H9 (cell line): ENCODE data around the gene CCND2. TPM values are rescaled to one million over a fixed set of nuclear protein-coding genes. Genes with fewer than 3 reads are reported as not detected.

Source experiments
- DNase-seq: peaks from one replicate; pipeline ENCODE4 v3.0.0-alpha.2; 2017
- H2AFZ ChIP-seq: one replicate; pipeline ENCODE4 v1.6.1; 2013; ENCODE audit warnings: mild to moderate bottlenecking, low read length, control low read depth, moderate library complexity
- H2AK5ac ChIP-seq: 2 replicates; pipeline ENCODE4 v1.6.1; 2013; ENCODE audit warnings: low read length, control low read depth, mixed read lengths; ENCODE audit not compliant: insufficient read length
- H2BK120ac ChIP-seq: one replicate; pipeline ENCODE4 v1.6.1; 2013; ENCODE audit warnings: low read depth, mild to moderate bottlenecking, low read length, control low read depth, inconsistent platforms; ENCODE audit not compliant: poor library complexity, severe bottlenecking
- H2BK12ac ChIP-seq: 2 replicates; pipeline ENCODE4 v1.6.1; 2013; ENCODE audit warnings: low read length, control low read depth, mixed read lengths, low read depth; ENCODE audit not compliant: insufficient read length
- H2BK15ac ChIP-seq: 2 replicates; pipeline ENCODE4 v1.6.1; 2013; ENCODE audit warnings: low read depth, low read length, control low read depth
- H2BK20ac ChIP-seq: one replicate; pipeline ENCODE4 v1.6.1; 2013; ENCODE audit warnings: low read depth, mild to moderate bottlenecking, low read length, control low read depth, inconsistent platforms; ENCODE audit not compliant: poor library complexity, severe bottlenecking
- H2BK5ac ChIP-seq: 2 replicates; pipeline ENCODE4 v1.6.1; 2013; ENCODE audit warnings: low read length, control low read depth, mixed read lengths; ENCODE audit not compliant: insufficient read length
- H3K14ac ChIP-seq: 2 replicates; pipeline ENCODE4 v1.6.1; 2013; ENCODE audit warnings: low read length, control low read depth; ENCODE audit not compliant: insufficient read depth
- H3K18ac ChIP-seq: 2 replicates; pipeline ENCODE4 v1.6.1; 2013; ENCODE audit warnings: low read depth, mild to moderate bottlenecking, mixed read lengths, low read length, control low read depth; ENCODE audit not compliant: insufficient read length
- H3K23ac ChIP-seq: 2 replicates; pipeline ENCODE4 v1.6.1; 2013; ENCODE audit warnings: low read length, control low read depth, mixed read lengths, low read depth; ENCODE audit not compliant: insufficient read length
- H3K23me2 ChIP-seq: 2 replicates; pipeline ENCODE4 v1.6.1; 2013; ENCODE audit warnings: low read depth, mild to moderate bottlenecking, mixed read lengths, low read length, control low read depth; ENCODE audit not compliant: insufficient read length, poor library complexity, severe bottlenecking
- H3K27ac ChIP-seq: 2 replicates; pipeline ENCODE4 v1.5.1; 2013; ENCODE audit warnings: low read length, control low read depth, mixed read lengths, low read depth; ENCODE audit not compliant: insufficient read length
- H3K27me3 ChIP-seq: 2 replicates; pipeline ENCODE4 v1.6.1; 2013; ENCODE audit warnings: low read length, control low read depth, inconsistent platforms; ENCODE audit not compliant: insufficient read depth
- H3K4ac ChIP-seq: 2 replicates; pipeline ENCODE4 v1.6.1; 2013; ENCODE audit warnings: low read depth, mild to moderate bottlenecking, control low read depth, inconsistent platforms, low read length, moderate library complexity
- H3K4me1 ChIP-seq: 2 replicates; pipeline ENCODE4 v1.6.1; 2013; ENCODE audit warnings: low read length, control low read depth, inconsistent platforms; ENCODE audit not compliant: insufficient read depth
- H3K4me2 ChIP-seq: 2 replicates; pipeline ENCODE4 v1.6.1; 2013; ENCODE audit warnings: low read length, control low read depth, mixed read lengths; ENCODE audit not compliant: insufficient read length, insufficient read depth
- H3K56ac ChIP-seq: 2 replicates; pipeline ENCODE4 v1.6.1; 2013; ENCODE audit warnings: low read depth, mild to moderate bottlenecking, mixed read lengths, low read length, control low read depth; ENCODE audit not compliant: insufficient read length
- H3K79me1 ChIP-seq: 2 replicates; pipeline ENCODE4 v1.6.1; 2013; ENCODE audit warnings: low read depth, mild to moderate bottlenecking, moderate library complexity, low read length, control low read depth, inconsistent platforms; ENCODE audit not compliant: insufficient read depth, poor library complexity, severe bottlenecking
- H3K79me2 ChIP-seq: 2 replicates; pipeline ENCODE4 v1.6.1; 2013; ENCODE audit warnings: low read length, control low read depth, inconsistent platforms; ENCODE audit not compliant: insufficient read depth
- H3K9ac ChIP-seq: 2 replicates; pipeline ENCODE4 v1.6.1; 2013; ENCODE audit warnings: low read length, control low read depth, mixed read lengths; ENCODE audit not compliant: insufficient read length; ENCODE audit errors: extremely low read depth
- H3K9me3 ChIP-seq: one replicate; pipeline ENCODE4 v1.6.1; 2013; ENCODE audit warnings: low read depth, low read length, inconsistent platforms; ENCODE audit not compliant: control insufficient read depth
- H3T11ph ChIP-seq: one replicate; pipeline ENCODE4 v1.6.1; 2013; ENCODE audit warnings: mild to moderate bottlenecking, low read length, control low read depth, inconsistent platforms
- H4K20me1 ChIP-seq: one replicate; pipeline ENCODE4 v1.6.1; 2013; ENCODE audit not compliant: control insufficient read depth, insufficient read length, insufficient read depth
- H4K5ac ChIP-seq: 2 replicates; pipeline ENCODE4 v1.6.1; 2013; ENCODE audit warnings: low read depth, mild to moderate bottlenecking, mixed read lengths, low read length, control low read depth; ENCODE audit not compliant: insufficient read length
- H4K8ac ChIP-seq: replicated peaks from 2 replicates; pipeline ENCODE4 v1.6.1; 2013; ENCODE audit warnings: low read length, control low read depth, mixed read lengths, low read depth; ENCODE audit not compliant: insufficient read length
- H4K91ac ChIP-seq: 2 replicates; pipeline ENCODE4 v1.6.1; 2013; ENCODE audit warnings: low read depth, mild to moderate bottlenecking, moderate library complexity, mixed read lengths, low read length, control low read depth; ENCODE audit not compliant: insufficient read length
- H3K27ac Mint-ChIP-seq, 3 experiments: 2 replicates in 2 of 3; 3 replicates in 1 of 3; pipeline ENCODE4 v1.8.0; 2020 to 2021; ENCODE audit warnings: mixed read lengths in 3 of 3, mild to moderate bottlenecking in 1 of 3, moderate library complexity in 1 of 3
- H3K27me3 Mint-ChIP-seq: 2 replicates; pipeline ENCODE4 v1.8.0; 2021; ENCODE audit warnings: low read depth, mild to moderate bottlenecking, moderate library complexity, mixed read lengths
- H3K36me3 Mint-ChIP-seq, 3 experiments: 2 replicates in 2 of 3; 3 replicates in 1 of 3; pipeline ENCODE4 v1.8.0; 2020 to 2021; ENCODE audit warnings: low read depth in 3 of 3, mixed read lengths in 3 of 3; ENCODE audit not compliant: insufficient read depth in 1 of 3
- H3K4me1 Mint-ChIP-seq, 2 experiments: 2 replicates each; pipeline ENCODE4 v1.8.0; 2020; ENCODE audit warnings: mixed read lengths in 2 of 2
- H3K4me3 Mint-ChIP-seq, 2 experiments: 2 replicates in 1 of 2; 3 replicates in 1 of 2; pipeline ENCODE4 v1.8.0; 2020 to 2021; ENCODE audit warnings: mild to moderate bottlenecking in 2 of 2, mixed read lengths in 2 of 2, moderate library complexity in 1 of 2
- H3K9me3 Mint-ChIP-seq, 2 experiments: 2 replicates in 1 of 2; 3 replicates in 1 of 2; pipeline ENCODE4 v1.8.0; 2020; ENCODE audit warnings: mild to moderate bottlenecking in 2 of 2, mixed read lengths in 2 of 2, moderate library complexity in 1 of 2
- CTCF ChIP-seq: fragments of 200-600 bp; sonication (generic); conservative IDR thresholded peaks from 3 replicates; pipeline ENCODE4 v1.8.0; 2021; ENCODE audit warnings: antibody characterized with exemption, mild to moderate bottlenecking
- WGBS: extraction: QIAGEN DNeasy Blood & Tissue Kit; methylation state at CpG from one replicate; pipeline ENCODE4 v1.1.7; 2013; ENCODE audit warnings: missing lambda C conversion rate, low lambda C conversion rate, mixed read lengths; ENCODE audit not compliant: insufficient read length; ENCODE audit errors: extremely low coverage; 5-methylcytosine and 5-hydroxymethylcytosine counted together
- total RNA-seq: library from RNA; stranded (reverse); gene quantifications from 2 replicates; pipeline ENCODE4 v1.2.1, GENCODE V29; 2021

The CCND2 gene
- total RNA-seq, 1 experiment from 2014 or later, result 104 TPM

DNA sequence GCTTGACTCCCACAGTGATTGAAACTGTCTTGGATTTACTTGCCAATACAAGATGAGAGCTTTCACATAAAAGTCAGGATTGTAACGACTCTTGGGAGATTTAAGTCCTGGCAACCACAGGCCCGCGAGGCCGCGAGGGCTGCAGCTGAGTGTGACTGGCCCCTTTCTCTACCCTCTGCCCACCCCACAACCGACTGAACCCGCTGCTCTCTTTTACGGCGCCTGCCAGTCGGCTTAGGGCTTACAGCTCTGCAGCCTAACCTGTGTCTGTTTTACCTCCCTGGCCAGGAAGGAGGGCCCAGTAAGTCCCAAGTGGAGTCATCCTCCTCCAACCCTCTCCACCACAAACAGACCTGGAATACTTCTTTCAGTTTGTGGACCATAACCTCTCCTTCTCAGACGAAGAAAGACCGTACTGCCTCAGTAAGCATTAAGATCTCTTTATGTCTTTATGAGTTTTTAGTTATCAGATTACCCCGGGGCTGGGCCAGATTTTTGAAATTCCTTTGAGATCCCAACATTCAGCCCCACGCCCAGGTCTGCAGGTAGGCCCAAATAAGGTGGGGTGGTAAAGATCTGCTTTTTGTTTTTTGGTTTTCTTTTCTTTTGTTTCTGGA, 34.9 kb downstream of the CCND2 start:
- WGBS, result no CpG with 5 or more reads among the region's 14 CpGs
- H3K14ac ChIP-seq, result no peak overlapping the region
- H2BK20ac ChIP-seq, result no peak overlapping the region
- no peaks in the 10 kb centered on the region for H4K20me1 ChIP-seq
- no peaks in the 10 kb centered on the region; the same call in 1 of the 2 replicates for H3K4me1 ChIP-seq
- H2BK5ac ChIP-seq, result no peak overlapping the region
- H2AFZ ChIP-seq, result no peak overlapping the region
- H3K4me1 Mint-ChIP-seq, result peaks cover 25 to 29% of the 10 kb centered on the region in 2 experiments
- H2BK120ac ChIP-seq, result no peak overlapping the region
- H3K56ac ChIP-seq, result no peak overlapping the region
- no peak overlapping the region for H2BK12ac ChIP-seq
- H3K4me3 Mint-ChIP-seq, result no peak overlapping the region; a peak in 1 of 5 replicates
- H3K9me3 ChIP-seq, result no peaks in the 10 kb centered on the region
- no peak overlapping the region for H3K4ac ChIP-seq
- no peaks in the 10 kb centered on the region for H3K27me3 ChIP-seq
- H3K27ac Mint-ChIP-seq, result peak overlapping the region; percentile 61 to 93 (median 68); a peak in 4 of 7 replicates
- no peak overlapping the region for H3K9ac ChIP-seq
- no peaks in the 10 kb centered on the region for H3K79me2 ChIP-seq
- TF ChIP-seq CTCF, result no peak
- no peak overlapping the region for H4K8ac ChIP-seq
- no peak overlapping the region for H3T11ph ChIP-seq
- no peak overlapping the region for H3K4me2 ChIP-seq
- no peak overlapping the region for H4K5ac ChIP-seq
- no peak overlapping the region for H2BK15ac ChIP-seq
- H3K36me3 Mint-ChIP-seq, result peaks cover 3 to 23% (median 16%) of the 10 kb centered on the region in 3 experiments; a peak in 6 of 7 replicates
- H3K9me3 Mint-ChIP-seq, result no peaks in the 10 kb centered on the region
- H2AK5ac ChIP-seq, result no peak overlapping the region
- no peak overlapping the region for H4K91ac ChIP-seq
- H3K18ac ChIP-seq, result no peak overlapping the region
- no peaks in the 10 kb centered on the region for H3K23me2 ChIP-seq
- H3K27ac ChIP-seq, result no peak overlapping the region
- peak; percentile 58 for DNase-seq
- H3K27me3 Mint-ChIP-seq, result no peaks in the 10 kb centered on the region
- H3K79me1 ChIP-seq, result no peaks in the 10 kb centered on the region
- no peak overlapping the region for H3K23ac ChIP-seq
